Neuronal stem cell (in vitro differentiated cells): ENCODE results near the gene C6orf89.

Experiments used
- DNase-seq: peaks from one replicate; pipeline ENCODE4 v3.0.0-alpha.2; 2013; ENCODE audit warnings: low spot score
- H2AFZ ChIP-seq: one replicate; pipeline ENCODE4 v1.6.1; 2013; ENCODE audit warnings: mild to moderate bottlenecking, low read length, inconsistent platforms
- H2AK5ac ChIP-seq: 2 replicates; pipeline ENCODE4 v1.6.1; 2013; ENCODE audit warnings: low read depth, mild to moderate bottlenecking, inconsistent platforms, low read length, moderate library complexity, mixed read lengths
- H2BK120ac ChIP-seq: 2 replicates; pipeline ENCODE4 v1.6.1; 2013; ENCODE audit warnings: low read depth, mild to moderate bottlenecking, inconsistent platforms, low read length, moderate library complexity, mixed read lengths
- H2BK12ac ChIP-seq: one replicate; pipeline ENCODE4 v1.6.1; 2013; ENCODE audit warnings: low read length, inconsistent platforms
- H2BK15ac ChIP-seq: 2 replicates; pipeline ENCODE4 v1.6.1; 2013; ENCODE audit warnings: mild to moderate bottlenecking, low read length, inconsistent platforms, mixed read lengths
- H2BK5ac ChIP-seq: one replicate; pipeline ENCODE4 v1.6.1; 2013; ENCODE audit warnings: inconsistent platforms, mild to moderate bottlenecking, low read length, moderate library complexity
- H3K14ac ChIP-seq: one replicate; pipeline ENCODE4 v1.6.1; 2013; ENCODE audit warnings: low read length, inconsistent platforms
- H3K18ac ChIP-seq: 2 replicates; pipeline ENCODE4 v1.6.1; 2013; ENCODE audit warnings: low read length, inconsistent platforms
- H3K23ac ChIP-seq: 2 replicates; pipeline ENCODE4 v1.6.1; 2013; ENCODE audit warnings: low read depth, mild to moderate bottlenecking, mixed read lengths, low read length, inconsistent platforms; ENCODE audit not compliant: poor library complexity
- H3K27ac ChIP-seq: replicated peaks from 3 replicates; pipeline ENCODE4 v1.5.1; 2013; ENCODE audit warnings: low read length, inconsistent platforms
- H3K27me3 ChIP-seq, 3 experiments: 2 replicates each; pipeline ENCODE4 v1.6.1; 2013; ENCODE audit warnings: low read length in 3 of 3, mild to moderate bottlenecking in 2 of 3, inconsistent platforms in 1 of 3, low read depth in 1 of 3, mixed read lengths in 1 of 3, moderate library complexity in 1 of 3; ENCODE audit not compliant: control insufficient read depth in 3 of 3, insufficient read depth in 3 of 3
- H3K36me3 ChIP-seq, 2 donors: replicated peaks in 1 of 2; 2 replicates each; pipeline ENCODE4 v1.6.1; 2013; ENCODE audit warnings: low read length in 2 of 2; ENCODE audit not compliant: control insufficient read depth in 2 of 2, insufficient read depth in 2 of 2
- H3K4ac ChIP-seq: 2 replicates; pipeline ENCODE4 v1.6.1; 2013; ENCODE audit warnings: inconsistent platforms, mild to moderate bottlenecking, low read length, moderate library complexity
- H3K4me1 ChIP-seq, 2 donors: 1 replicate in 1 of 2; 2 replicates in 1 of 2; pipeline ENCODE4 v1.6.1; 2013; ENCODE audit warnings: low read length in 2 of 2, low read depth in 1 of 2; ENCODE audit not compliant: control insufficient read depth in 2 of 2, insufficient read depth in 1 of 2
- H3K4me2 ChIP-seq: one replicate; pipeline ENCODE4 v1.6.1; 2013; ENCODE audit warnings: mild to moderate bottlenecking, low read length, inconsistent platforms; ENCODE audit not compliant: insufficient read depth, poor library complexity, severe bottlenecking
- H3K4me3 ChIP-seq, 2 donors: 2 replicates each; pipeline ENCODE4 v1.5.1; 2013; ENCODE audit warnings: low read length in 2 of 2, mild to moderate bottlenecking in 2 of 2, inconsistent platforms in 1 of 2, moderate library complexity in 1 of 2
- H3K79me1 ChIP-seq: one replicate; pipeline ENCODE4 v1.6.1; 2013; ENCODE audit warnings: low read depth, mild to moderate bottlenecking, inconsistent platforms, low read length, moderate library complexity
- H3K9ac ChIP-seq: one replicate; pipeline ENCODE4 v1.6.1; 2013; ENCODE audit warnings: mild to moderate bottlenecking, low read depth, low read length, inconsistent platforms; ENCODE audit not compliant: poor library complexity
- H3K9me3 ChIP-seq, 2 donors: replicated peaks in 1 of 2; 2 replicates each; pipeline versions ENCODE3 to v1.6.1; 2013; ENCODE audit warnings: low read length in 2 of 2, mild to moderate bottlenecking in 2 of 2, inconsistent platforms in 1 of 2, low read depth in 1 of 2, mixed read lengths in 1 of 2, moderate library complexity in 1 of 2; ENCODE audit not compliant: control insufficient read depth in 2 of 2, insufficient read depth in 1 of 2
- H4K8ac ChIP-seq: one replicate; pipeline ENCODE4 v1.6.1; 2013; ENCODE audit warnings: low read depth, mild to moderate bottlenecking, inconsistent platforms, low read length, moderate library complexity
- H4K91ac ChIP-seq: one replicate; pipeline ENCODE4 v1.6.1; 2013; ENCODE audit warnings: low read length, low read depth, mild to moderate bottlenecking, inconsistent platforms; ENCODE audit not compliant: poor library complexity
- WGBS, 2 donors: extraction: QIAGEN DNeasy Blood & Tissue Kit; methylation state at CpG; one replicate each; pipeline ENCODE4 v1.1.7; 2013; ENCODE audit warnings: missing lambda C conversion rate in 2 of 2, mixed read lengths in 1 of 2; ENCODE audit not compliant: insufficient read length in 2 of 2, insufficient replicate concordance in 1 of 2; ENCODE audit errors: extremely low coverage in 2 of 2; 5-methylcytosine and 5-hydroxymethylcytosine counted together

Gene C6orf89

GRCh38 chr6:36848658-36849441 is 36.9 kb upstream of the C6orf89 start:
- Histone ChIP-seq H3K4ac (no peak overlapping the region), H3K27me3 (no peaks in the 10 kb centered on the region), H3K23ac (no peak overlapping the region), H3K9ac (no peak overlapping the region), H2BK5ac (no peak overlapping the region), H2AFZ (peak overlapping the region; percentile 84), H3K18ac (no peak overlapping the region), H3K4me2 (peak overlapping the region; percentile 84), H4K91ac (no peak overlapping the region), H2BK12ac (no peak overlapping the region), H3K79me1 (no peaks in the 10 kb centered on the region), H2BK120ac (no peak overlapping the region), H2AK5ac (no peak overlapping the region), H3K27ac (no peak overlapping the region), H3K36me3 (peaks cover 11 to 21% of the 10 kb centered on the region in 2 donors), H3K9me3 (peaks cover 0 to 2% of the 10 kb centered on the region in 2 donors), H3K14ac (no peak overlapping the region), H2BK15ac (no peak overlapping the region), H4K8ac (no peak overlapping the region), H3K4me3 (peak overlapping the region; percentile 30 to 42), H3K4me1 (peaks cover 9 to 12% of the 10 kb centered on the region in 2 donors)
- peak; percentile 77 for DNase-seq
- WGBS, 2 donors: no CpG with 5 or more reads among the region's 26 CpGs

GRCh38 chr6:36850021-36850420 is 35.7 kb upstream of the C6orf89 start:
- H3K4me2 ChIP-seq: no peak overlapping the region
- H2BK120ac ChIP-seq: no peak overlapping the region
- peaks cover 13 to 33% of the 10 kb centered on the region in 2 donors for H3K36me3 ChIP-seq
- no peak overlapping the region for H3K18ac ChIP-seq
- no peak overlapping the region for H3K23ac ChIP-seq
- no peak overlapping the region for H2AK5ac ChIP-seq
- H3K4ac ChIP-seq: no peak overlapping the region
- H3K4me3 ChIP-seq: no peak overlapping the region
- H2BK12ac ChIP-seq: no peak overlapping the region
- H3K4me1 ChIP-seq: peaks cover 9 to 12% of the 10 kb centered on the region in 2 donors
- H2BK5ac ChIP-seq: no peak overlapping the region
- no peaks in the 10 kb centered on the region for H3K27me3 ChIP-seq
- no peak overlapping the region for H3K14ac ChIP-seq
- H3K9ac ChIP-seq: no peak overlapping the region
- H4K91ac ChIP-seq: no peak overlapping the region
- no peaks in the 10 kb centered on the region for H3K79me1 ChIP-seq
- DNase-seq: no peak
- no peak overlapping the region for H2BK15ac ChIP-seq
- no peak overlapping the region for H2AFZ ChIP-seq
- peaks cover 0 to 2% of the 10 kb centered on the region in 2 donors for H3K9me3 ChIP-seq
- H3K27ac ChIP-seq: no peak overlapping the region
- no CpG with 5 or more reads among the region's 9 CpGs for WGBS, 2 donors
- H4K8ac ChIP-seq: no peak overlapping the region

- H4K8ac ChIP-seq: no peak overlapping the region
- no peak overlapping the region for H3K27ac ChIP-seq
- no peak overlapping the region for H2AFZ ChIP-seq
- peak; percentile 70 for DNase-seq
- no peak overlapping the region for H2BK120ac ChIP-seq
- H2BK15ac ChIP-seq: no peak overlapping the region
- peaks cover 0 to 2% of the 10 kb centered on the region in 2 donors for H3K9me3 ChIP-seq
- H3K4me2 ChIP-seq: no peak overlapping the region
- no peak overlapping the region for H2BK5ac ChIP-seq
- peaks cover 16 to 45% of the 10 kb centered on the region in 2 donors for H3K36me3 ChIP-seq
- H3K9ac ChIP-seq: no peak overlapping the region
- H4K91ac ChIP-seq: no peak overlapping the region
- no peak overlapping the region for H3K4me3 ChIP-seq
- no peak overlapping the region for H2AK5ac ChIP-seq
- H3K4me1 ChIP-seq: peaks cover 9 to 12% of the 10 kb centered on the region in 2 donors
- no peaks in the 10 kb centered on the region for H3K27me3 ChIP-seq
- no peak overlapping the region for H3K18ac ChIP-seq
- no peak overlapping the region for H3K4ac ChIP-seq
- no peak overlapping the region for H3K23ac ChIP-seq
- no CpG with 5 or more reads among the region's 3 CpGs for WGBS, 2 donors
- H2BK12ac ChIP-seq: no peak overlapping the region
- no peak overlapping the region for H3K14ac ChIP-seq
- H3K79me1 ChIP-seq: no peaks in the 10 kb centered on the region
These were observed 34.6 kb upstream of the C6orf89 start for GRCh38 chr6:36851149-36851614.

- Histone ChIP-seq H3K79me1 (no peaks in the 10 kb centered on the region), H4K91ac (no peak overlapping the region), H3K27ac (no peak overlapping the region), H3K36me3 (peaks cover 16 to 49% of the 10 kb centered on the region in 2 donors), H3K4me2 (no peak overlapping the region), H3K4me1 (peaks cover 9 to 12% of the 10 kb centered on the region in 2 donors), H3K27me3 (no peaks in the 10 kb centered on the region), H4K8ac (no peak overlapping the region), H3K18ac (no peak overlapping the region), H3K9me3 (peaks cover 0 to 2% of the 10 kb centered on the region in 2 donors), H2BK15ac (no peak overlapping the region), H3K4me3 (no peak overlapping the region), H2BK120ac (no peak overlapping the region), H2AK5ac (no peak overlapping the region), H3K4ac (no peak overlapping the region), H2BK12ac (no peak overlapping the region), H2AFZ (no peak overlapping the region), H2BK5ac (no peak overlapping the region), H3K9ac (no peak overlapping the region), H3K23ac (no peak overlapping the region), H3K14ac (no peak overlapping the region)
- DNase-seq: no peak
- WGBS, 2 donors: no CpG with 5 or more reads among the region's 4 CpGs
These were observed 34.1 kb upstream of the C6orf89 start for GRCh38 chr6:36851626-36852025.
